GM21515 (cell line): ENCODE results near the gene UBALD2.
"Not testable (repeated sequence)": the region's sequence is repeated elsewhere in the genome, so short reads cannot be mapped to it uniquely, and the experiment has no call there.

ENCODE experiments used
- ATAC-seq: cut with Tn5 transposase; IDR thresholded peaks from one replicate; pipeline ENCODE4 v1.9.1; 2021; ENCODE audit not compliant: unreplicated experiment

The UBALD2 gene

DNA sequence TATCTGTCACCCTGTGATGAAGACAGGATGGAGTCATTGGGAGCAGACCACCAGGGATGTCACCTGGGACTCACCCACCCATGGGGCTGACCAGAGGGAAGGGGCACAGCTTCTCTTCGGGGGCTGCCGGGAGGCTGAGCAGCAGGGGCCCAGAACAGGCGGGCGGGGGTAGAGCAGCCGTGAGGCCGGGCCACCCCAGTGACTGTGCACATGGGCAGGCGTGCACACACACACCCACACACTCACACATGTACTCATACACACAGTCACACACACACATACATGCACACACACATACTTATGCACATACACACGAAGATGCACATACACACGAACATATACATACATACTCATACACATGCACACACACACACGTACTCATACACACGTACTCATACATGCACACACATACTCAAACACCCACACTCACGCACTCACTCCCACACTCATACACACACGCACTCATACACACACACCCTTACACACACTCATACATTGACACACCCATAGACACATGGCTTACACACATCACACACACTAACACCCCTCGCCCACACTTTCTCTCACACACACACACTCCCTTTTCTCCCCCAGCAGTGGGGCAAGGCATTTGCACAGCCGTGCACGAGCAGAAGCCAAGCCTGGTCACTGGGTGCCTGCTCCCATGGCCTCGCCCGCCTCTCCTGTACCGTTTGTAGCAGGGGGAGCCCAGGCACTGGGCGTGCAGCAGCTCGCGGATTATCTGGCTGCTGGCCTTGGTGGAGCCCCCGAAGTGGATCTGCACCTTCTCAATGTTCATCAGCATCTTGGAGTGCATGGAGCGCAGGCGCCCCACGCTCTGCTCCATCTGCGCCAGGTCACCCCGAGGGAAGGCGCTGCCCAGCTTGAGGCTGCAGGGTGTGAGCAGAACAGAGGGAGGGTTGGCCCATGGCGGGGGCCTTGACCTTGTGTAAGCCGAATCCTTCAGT is 12.4 kb downstream of the UBALD2 start:
- no peak for ATAC-seq

DNA sequence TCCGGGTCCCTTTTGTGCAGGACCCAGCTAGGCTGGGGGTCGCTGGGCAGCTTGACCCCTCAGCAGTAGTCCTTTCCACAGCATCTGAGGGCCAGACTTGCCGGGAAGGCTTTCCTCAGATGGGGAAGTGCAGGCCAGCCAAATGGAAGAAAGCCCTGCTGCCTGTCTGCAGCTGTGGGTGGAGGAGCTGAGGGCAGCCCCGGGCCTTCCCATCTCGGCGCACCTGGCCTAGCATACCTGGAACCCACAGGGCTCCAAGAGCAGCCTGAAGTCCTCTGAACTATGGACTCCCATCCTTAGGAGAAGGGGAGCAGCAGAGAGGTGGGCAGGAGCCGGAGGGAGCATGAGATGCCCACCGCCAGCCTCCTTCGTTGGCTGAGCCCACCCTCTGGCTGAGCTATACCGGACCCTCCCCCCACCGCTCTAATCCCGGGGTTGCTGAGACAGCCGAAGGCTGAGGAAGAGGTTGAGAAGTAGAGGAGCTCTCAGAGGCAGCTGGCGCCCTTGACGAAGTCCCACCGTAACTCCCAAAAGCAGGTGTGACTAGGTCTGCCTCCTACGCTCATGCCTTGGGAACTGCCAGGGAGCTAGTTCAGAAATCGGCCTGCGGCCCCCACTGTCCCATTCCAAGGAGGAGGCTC is 13.2 kb downstream of the UBALD2 start:
- ATAC-seq = no peak

DNA sequence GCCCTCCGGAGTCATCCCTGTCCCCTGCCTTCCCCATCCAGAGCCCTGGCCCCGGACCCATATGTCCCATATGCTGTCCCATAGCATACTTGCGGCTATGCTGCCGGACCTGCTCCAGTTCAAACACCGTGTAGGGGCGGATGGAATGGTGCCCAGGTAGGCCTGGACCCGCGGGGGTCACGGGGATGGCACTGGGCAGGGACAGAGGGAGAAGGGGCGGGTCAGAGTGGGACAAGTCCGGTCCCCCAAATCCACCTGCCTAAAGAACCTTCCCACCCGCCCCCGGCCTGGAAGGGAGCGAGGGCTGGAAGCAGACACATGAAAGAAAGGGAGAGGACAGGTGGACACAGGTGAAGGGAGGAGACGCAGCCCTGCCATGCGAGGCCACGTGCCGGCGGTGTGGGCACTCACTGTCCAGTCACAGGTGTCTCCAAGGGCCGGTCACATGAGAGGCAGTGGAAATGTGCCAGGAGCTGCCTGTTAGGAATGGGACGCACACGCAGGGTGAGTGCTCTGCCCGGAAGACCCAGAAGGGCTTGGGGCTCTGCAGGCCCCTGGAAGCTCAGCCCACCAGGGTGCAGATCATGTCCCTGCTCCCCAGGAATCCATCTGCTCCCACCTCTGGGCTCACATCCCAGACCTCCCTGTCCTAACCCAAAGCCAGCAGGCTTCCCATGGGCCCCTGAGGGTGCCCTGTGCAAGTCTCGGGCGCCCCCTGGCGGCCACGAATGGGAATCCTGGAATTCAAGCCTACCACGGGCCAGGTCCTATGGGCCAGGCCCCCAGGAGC is 14.0 kb downstream of the UBALD2 start:
- no peak for ATAC-seq

DNA sequence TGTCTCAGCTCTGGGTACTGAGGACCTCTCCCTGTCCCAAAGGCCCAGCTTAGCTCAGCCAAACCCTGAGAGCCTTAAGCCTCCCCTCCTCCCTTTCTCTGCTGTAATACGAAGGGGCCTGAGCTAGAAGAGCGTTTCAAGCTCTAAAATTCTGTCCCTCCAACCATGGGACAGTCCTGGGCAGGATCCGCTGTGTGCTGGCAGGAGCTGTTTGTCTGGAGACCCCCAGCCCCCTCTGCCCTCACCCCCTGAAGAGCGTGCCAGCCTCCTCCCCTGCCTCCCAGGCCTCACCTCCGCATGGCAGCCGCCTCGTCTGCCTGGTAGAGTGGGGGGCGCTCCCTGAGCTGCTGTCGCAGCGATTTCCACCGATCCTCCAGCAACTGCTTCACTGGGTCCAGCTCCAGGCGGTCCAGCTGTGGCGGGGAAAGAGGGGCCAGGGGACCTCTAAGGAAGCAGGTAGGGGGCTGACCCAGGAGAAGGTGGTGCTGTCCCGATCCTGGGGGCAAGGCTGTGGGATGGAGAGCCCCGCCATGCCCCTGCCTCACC is 14.7 kb downstream of the UBALD2 start:
- no peak for ATAC-seq

DNA sequence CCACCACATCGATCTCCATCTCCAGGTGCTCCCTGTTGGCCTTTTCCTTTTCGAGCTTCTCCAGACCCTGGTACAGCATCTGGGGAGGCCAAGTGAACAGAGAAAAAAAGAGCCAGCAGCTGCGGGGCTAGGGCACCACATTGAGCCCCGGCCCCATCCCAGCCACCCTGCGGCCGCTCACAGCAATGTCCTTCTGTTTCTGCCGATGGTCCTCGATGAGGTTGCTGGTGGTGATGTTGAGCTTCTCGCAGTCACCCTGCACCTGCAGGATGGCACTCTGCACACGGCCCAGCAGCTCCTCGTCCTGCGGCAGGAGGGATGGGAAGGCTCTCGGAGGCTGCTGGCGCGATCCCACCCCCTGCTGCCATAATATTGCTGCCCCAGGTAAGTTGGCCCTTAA is 15.5 kb downstream of the UBALD2 start:
- no peak for ATAC-seq

DNA sequence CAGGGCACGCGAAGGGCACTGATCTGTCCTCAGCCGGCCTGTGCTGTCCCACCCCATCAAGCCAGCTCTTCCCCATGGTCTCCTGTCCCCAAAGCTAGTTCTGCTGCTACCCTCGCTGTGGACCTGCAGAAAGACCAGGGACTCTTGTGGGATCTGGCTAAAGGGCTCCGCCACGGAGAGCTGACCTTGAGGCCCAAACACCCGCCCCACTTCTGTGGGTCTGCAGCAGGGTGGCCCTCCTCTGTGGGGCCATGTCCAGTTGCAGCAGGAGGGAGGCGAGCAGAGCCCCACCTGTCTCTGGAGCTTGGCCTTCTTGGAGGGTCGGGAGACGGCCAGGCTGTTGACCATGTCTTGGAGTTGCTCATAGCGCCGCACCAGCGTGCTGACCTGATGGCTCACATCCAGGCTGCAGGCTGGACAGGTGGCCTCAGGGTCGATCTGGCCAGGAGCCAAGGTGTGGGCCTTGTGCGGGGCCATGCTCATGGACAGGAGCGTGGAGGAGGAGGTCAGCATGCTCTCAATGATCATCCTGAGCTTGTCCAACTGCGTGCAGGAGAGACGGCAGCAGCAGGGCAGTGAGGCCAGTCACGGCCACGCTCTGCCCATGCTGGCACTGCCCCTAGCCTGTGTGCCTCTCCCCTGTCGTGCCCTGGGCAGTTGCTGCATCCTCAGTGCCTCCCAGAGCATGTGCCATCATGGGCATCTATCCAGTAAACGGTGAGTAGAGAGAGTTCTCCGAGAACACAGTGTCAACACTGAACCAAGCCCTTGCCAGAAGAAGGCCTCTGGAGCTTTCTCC is 16.6 kb downstream of the UBALD2 start:
- ATAC-seq = no peak

DNA sequence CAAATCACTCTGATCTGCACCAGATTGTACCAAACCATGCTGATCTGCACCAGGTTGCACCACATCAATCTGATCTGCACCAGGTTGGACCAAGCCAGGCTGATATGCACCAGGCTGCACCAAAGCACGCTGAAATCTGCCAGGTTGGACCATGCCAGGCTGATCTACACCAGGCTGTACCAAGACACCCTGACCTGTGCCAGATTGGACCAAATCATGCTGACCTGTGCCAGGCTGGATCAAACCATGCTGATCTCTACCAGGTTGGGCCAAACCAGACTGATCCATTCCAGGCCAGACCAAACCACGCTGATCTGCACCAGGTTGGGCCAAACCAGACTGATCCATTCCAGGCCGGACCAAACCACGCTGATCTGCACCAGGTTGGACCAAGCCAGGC is 27.4 kb downstream of the UBALD2 start:
- no peak for ATAC-seq

DNA sequence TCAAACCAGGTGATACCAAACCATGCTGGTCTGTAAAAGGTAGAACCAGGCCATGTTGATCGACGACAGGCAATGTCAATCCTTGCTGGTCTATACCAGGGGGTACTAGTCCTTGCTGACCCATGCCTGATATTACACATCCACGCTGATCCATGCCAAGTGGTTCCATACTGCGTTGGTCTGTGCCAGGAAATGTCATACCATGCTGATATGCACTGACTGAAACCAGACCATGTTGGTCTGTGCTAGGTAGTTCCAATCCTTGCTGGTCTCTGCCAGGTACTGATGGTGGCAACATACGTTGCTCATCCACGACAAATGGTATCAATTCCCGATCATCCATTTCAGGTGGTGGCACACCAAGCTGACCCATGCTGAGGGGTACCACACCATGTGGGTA is 28.0 kb downstream of the UBALD2 start:
- ATAC-seq = no peak

DNA sequence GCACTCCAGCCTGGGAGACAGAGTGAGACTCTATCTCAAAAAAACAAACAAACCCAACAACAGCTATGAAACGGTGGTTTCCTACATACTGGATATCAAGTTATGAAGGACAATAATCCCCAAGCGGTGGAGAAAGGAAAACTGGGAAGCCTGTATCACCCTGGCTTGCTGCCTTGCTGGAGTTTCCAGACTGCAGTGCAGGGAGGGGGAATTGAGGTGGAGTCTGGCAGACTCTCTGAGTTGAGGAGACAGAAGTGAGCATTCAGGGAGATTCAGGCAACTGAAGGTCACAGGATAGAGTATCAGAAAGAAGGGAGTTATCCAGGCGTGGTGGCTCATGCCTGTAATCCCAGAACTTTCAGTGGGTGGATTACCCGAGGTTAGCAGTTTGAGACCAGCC is 31.0 kb downstream of the UBALD2 start:
- no peak for ATAC-seq

DNA sequence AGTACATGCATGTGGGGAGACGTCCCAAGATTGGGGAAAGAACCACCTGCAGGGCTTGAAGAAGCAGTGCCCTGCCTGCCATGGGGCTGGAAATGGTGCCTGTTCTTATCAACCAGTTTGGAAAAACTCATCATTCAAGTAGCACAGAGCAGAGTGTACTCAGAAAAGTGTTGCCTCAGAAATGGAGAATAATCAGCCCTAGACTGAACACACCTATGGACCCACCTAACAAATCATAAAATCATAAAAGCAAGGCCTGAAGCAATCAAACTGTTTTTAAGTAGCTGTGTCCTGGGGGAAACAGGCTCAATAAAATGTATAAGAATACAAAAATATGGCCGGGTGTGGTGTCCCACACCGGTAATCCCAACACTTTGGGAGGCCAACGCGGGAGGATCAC is 31.7 kb downstream of the UBALD2 start:
- ATAC-seq = no peak

DNA sequence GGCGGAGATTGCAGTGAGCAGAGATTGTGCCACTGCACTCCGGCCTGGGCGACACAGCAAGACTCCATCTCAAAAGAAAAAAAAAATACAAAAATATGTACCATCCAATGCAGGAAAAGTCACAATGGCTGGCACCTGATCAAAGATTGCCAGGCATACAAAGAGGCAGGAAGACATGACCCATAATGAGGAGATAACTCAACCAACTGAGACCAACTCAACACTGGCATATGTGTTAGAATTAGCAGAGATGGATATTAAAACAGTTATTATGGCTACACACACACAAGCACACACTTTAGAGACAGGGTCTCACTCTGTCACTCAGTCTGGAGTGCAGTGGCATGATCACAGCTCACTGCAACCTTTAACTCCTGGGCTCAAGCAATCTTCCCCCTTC is 32.3 kb downstream of the UBALD2 start:
- no peak for ATAC-seq

DNA sequence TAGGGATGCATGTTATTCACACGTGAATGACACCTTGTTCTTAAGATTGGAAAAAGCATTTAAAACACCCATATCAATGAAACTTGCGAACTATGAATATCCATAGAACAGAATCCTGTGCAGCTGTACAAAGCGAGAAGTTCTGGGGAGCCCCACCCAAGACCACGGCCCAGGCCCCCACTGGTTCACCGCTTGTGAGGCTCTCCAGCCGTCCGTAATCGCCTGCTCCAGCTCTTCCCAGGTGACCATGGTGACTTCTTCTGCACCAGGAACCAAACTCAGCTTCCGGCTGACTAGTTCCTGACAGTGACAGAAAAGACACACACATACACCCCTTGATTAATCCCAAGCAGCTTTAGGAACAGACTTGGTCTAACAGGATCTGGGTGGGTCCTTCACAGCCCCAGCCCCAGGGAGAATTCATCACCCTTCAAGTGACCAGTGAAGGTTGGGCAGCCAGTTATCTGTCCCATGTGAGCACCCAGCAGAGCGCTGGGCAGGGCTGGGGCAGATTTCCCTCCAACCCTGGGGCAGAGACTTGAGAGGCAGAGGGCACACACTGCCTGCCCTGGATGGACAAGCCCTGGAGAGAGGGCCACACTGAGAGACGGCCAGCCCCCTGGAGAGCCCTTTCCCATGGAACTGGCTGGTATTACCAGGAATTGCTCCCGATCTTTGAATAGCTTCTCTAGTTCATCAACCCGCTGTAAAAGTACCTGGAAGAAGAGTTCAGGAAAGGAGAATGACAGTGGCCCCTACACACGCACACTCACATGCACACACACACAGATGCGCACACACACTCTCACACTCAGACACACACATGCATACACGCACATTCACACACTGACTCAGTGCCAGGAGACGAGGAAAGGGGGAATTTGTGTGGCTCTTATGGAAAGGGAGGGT is 39.3 kb downstream of the UBALD2 start:
- ATAC-seq = no peak

DNA sequence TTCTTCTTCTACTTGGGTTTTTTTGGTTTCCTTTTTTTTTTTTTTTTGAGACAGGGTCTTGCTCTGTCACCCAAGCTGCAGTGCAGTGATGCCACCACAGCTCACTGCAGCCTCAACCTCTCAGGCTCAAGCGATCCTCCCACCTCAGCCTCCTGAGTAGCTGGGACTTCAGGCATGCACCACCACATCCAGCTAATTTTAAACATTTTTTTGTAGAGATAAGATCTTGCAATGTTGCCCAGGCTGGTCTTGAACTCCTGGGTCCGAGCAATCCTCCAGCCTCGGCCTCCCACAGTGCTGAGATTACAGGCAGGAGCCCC is 39.9 kb downstream of the UBALD2 start:
- ATAC-seq = not testable (repeated sequence)

DNA sequence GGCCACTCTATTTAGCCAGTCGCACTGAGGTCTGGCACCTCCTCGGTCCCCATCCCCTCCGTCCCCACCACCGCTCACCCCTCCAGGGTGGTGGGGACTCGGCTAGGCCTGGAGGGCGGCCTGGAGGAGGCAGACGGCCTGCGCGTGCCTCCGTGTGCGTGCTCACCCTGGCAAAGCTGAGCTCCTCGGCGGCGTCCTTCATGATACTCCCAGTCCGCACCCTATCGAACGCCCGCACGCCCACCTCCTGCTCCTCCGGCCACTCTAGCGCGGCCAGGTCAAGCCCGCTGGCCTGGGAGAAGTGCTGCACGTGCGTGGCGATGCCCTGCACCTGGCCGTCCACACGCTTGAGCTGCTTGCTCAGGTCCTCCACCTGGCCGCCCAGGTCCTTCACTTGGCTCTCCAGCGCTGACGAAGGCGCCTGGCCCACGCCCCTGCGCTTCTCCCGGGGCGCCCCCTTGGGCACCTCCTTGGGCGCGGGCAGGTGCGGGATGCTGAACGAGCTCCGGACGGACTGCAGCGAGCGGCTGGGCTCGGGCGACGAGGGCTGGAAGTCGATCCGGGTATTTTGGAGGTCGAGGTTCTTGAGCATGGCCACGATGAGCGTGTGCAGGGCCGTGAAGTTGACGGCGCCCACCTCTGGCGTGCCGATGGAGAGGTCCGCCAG is 42.3 kb downstream of the UBALD2 start:
- no peak for ATAC-seq

DNA sequence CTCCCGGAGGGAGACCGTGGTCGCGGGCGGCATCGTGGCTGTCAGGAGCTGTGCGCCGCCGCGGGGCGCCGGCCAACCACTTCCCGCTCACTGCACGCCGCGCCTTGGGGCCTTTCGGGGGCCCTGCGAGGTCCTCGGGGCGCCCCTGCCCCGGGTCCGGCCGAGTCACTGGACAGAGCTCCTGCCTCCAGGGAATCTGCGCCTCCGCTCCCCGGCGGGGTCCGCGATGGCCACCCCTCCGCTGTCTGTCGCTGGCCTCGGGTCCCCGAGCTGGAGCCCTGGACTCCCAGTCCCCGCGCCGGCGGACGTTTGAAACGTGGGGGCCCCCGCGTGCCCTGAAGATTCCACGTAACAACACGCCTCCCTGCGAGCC is 42.8 kb downstream of the UBALD2 start, which contains the start of gene QRICH2:
Gene QRICH2, minus strand, starts transcription at position 311 of the 373 bp plus-strand sequence. Its CDS starts 278 bp downstream, at position 33.
- no peak for ATAC-seq

DNA sequence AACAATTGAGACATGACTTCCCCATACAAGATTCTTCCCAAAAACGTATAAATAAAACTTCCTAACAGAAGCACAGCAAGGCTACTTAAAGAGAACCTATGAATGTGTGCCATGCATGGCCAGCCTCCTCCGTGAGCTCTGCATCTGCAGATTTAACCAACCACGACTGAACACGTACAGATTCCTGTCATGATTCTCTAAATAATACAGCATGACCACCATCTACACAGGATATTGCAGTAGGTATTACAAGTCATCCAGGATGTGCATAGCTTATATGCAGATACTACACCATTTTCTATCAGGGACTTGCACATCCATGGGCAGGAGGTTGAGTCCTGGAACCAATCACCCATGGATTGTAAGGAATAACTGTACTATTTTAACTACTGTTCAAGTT is 44.3 kb downstream of the UBALD2 start:
- ATAC-seq = no peak

DNA sequence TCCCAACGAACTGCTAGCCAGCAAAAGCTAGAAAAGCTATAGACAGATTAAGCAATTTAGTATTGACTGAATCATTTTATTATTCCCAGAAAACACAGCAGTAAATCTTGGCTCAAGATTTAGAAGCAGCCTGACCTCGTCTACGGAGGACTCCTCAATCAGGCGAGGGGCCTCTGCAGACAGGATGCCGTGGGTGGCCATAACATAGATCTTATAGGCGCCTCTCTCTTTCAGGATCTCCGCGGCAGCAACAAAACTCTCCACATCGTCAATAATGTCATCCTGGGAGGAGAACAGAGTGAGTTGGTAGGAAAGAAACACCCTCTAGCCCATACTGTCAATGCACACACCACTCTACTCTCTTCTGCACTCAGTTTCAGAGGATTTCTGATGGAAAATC is 47.6 kb downstream of the UBALD2 start:
- no peak for ATAC-seq

DNA sequence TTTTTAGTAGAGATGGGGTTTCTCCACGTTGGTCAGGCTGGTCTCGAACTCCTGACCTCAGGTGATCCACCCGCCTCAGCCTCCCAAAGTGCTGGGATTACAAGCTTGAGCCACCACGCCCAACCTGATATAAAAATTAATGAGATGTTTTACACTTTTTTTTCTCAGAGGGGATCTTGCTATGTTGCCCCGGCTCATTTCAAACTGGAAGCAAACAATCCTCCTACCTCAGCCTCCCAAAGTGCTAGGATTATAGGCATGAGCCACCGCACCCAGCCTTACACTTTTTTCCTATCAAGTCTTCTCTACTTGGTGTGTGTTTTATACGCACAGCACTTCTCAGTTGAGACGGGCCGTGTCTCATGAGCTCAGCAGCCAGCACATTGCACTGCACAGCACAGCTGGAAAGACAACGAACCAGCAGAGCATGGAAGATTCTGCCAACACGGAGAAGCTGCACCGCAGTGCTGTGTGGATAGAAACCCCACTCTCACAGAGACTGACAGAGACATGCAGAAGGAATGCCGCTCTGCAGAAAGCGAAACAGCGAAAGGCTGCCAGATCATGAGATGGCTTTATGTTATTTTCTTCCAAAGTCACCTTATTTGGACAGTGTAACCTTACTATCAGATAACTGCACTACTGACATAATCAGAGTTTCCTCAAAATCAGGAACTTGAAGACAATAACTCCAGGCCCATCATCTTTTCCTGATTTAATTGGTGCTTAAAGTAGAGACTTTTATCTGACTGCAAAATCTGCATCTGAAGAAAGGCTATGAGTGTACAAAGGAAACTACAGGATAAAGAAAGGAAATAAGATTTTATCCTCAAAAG is 49.5 kb downstream of the UBALD2 start:
- no peak for ATAC-seq
